NCI-H1092 (cell line): ENCODE results near the gene PRICKLE4.
"Not testable (repeated sequence)": the region's sequence is repeated elsewhere in the genome, so short reads cannot be mapped to it uniquely, and the experiment has no call there.

Source experiments
- DNase-seq: peaks from one replicate; lab custom pipeline; 2025; lab: John Stamatoyannopoulos, UW

PRICKLE4 gene

GRCh38 chr6:41746107-41746506 is 34.5 kb upstream of the PRICKLE4 start:
- no peak for DNase-seq

GRCh38 chr6:41747256-41748101 is 33.1 kb upstream of the PRICKLE4 start, which contains the start of gene PGC:
Gene PGC (minus strand): TSS chr6:41747397. CDS start chr6:41747334, 63 bp downstream.
- no peak for DNase-seq

DNA sequence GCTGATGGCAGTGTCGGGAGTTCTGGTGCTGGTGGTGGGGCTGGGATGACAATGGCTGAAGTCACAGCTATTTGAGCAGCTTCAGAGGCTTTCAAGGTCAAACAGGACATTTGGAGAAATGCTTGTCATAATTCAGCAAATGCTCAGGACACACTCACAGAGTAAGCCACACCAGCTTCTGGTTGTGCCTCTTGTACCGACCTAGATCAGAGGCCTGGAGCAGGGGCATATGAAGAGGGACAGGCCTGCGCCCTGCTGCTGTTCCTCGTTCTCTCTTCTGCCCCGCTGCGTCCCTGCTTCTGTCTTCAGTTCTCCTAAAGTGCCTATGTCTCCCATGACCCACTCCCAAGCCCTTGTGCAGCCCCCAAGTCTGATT is 32.5 kb upstream of the PRICKLE4 start:
- no peak for DNase-seq

DNA sequence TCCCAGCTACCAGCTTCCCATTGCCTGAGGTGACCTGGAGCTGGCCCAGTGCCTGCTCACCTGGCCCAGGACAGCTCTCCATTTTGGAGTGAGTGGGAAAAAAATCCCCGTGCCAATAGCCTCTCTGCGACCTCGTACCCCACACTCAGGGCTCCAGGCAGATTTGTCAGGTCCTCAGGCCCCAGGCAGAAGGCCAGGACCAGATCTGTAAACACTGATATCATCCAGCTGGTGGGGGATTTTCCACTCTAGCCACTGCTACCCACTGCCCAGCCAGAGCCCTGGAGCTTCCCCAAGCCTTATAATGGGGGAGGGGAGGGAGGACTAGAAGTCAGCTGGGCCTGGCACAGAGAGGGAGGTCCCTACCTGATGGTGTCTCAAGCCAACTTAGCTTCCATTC is 32.0 kb upstream of the PRICKLE4 start:
- no peak for DNase-seq

- DNase-seq, result no peak
Measured at GRCh38 chr6:41750374-41750773, 30.2 kb upstream of the PRICKLE4 start.

DNA sequence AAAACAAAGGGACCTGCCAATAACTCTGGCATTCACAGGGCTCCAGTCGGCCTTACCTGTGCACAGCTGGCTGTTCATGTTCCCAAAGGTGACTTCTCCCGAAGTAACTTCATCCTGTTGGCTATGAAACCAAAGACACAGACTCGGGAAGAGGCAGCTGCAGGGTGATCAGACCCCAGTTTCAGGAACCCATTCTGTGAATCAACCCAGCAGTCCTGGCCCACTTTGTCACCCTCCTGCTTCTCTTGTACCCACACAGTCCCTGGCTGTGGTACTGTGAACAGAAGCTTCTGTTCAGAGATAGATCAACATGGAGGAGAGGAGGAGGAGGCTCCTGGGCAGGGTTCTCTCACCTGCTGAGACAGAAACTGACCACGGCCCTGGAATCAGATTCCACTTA is 24.7 kb upstream of the PRICKLE4 start:
- DNase-seq, result no peak

DNA sequence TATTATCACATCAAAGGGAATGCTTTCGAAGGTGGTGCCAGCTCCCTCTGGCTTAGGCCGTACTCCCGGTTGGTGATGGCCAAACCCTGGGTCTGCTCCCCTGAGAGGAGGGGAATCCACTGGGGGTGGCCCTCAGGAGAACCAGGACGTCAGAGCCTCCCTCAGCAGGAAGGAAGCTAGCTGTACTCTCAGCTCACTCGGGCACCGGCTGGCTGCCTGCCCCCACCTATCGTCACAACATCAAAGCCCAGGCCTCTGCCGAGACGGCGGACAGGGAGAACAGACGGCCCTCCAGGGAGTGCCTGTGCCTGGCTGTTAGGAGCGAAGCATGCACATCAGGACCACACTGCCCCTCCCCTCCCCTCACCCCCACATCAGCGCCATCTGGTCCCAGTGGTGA is 24.2 kb upstream of the PRICKLE4 start:
- no peak for DNase-seq

GRCh38 chr6:41757271-41757670 is 23.3 kb upstream of the PRICKLE4 start:
- DNase-seq, result no peak

DNA sequence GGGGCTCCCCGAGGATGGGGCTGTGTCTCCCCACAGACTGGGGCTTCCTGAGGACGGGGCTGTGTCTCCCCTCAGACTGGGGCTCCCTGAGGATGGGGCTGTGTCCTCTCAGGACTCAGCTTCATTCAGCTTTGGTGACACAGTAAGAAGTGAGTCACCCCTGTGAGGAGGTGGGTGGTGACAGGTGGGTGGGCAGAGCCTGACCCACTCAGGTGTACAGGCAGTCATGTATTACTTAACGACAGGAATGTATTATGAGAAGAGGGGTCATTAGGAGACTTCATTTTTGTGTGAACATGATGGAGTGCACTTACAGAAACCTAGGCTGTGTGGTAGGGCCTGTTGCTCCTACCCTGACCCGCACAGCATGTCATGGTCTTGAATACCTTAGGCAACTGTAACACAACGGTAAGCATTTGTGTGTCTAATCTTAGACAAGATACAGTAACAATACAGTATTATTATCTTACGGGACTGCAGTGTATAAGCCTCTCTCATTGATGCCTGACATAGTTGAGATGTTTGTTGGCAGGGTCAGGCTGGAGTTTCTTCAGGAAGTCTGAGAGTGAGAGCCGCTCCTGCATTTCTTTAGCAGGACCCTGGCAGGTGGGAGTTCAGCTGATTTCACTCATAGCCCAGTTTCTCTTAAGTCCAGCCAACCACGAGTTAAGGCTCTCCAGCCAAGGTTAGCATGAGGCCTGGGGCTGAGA is 22.5 kb upstream of the PRICKLE4 start:
- no peak for DNase-seq

DNA sequence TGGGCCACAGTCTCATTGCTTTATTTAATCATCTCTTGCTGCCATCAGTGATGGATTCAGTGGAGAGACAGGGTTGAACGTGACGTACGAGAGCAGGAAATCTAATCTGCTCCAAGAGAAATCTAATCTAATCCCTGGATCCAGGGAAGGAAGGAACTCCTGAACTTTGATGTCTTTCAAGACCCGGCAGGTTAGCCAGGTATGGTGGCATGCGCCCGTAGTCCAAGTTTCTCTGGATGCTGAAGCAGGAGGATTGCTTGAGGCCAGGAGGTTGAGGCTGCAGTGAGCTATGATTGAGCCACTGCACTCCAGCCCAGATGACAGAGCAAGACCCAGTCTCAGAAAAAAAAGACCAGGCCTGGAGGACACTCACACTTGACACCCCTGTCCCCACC is 21.9 kb upstream of the PRICKLE4 start:
- DNase-seq, result no peak

GRCh38 chr6:41759106-41759904 is 21.3 kb upstream of the PRICKLE4 start:
- no peak for DNase-seq

- no peak for DNase-seq
Measured at GRCh38 chr6:41759905-41760579, 20.5 kb upstream of the PRICKLE4 start.

GRCh38 chr6:41763470-41763869 is 17.1 kb upstream of the PRICKLE4 start:
- DNase-seq, result no peak

DNA sequence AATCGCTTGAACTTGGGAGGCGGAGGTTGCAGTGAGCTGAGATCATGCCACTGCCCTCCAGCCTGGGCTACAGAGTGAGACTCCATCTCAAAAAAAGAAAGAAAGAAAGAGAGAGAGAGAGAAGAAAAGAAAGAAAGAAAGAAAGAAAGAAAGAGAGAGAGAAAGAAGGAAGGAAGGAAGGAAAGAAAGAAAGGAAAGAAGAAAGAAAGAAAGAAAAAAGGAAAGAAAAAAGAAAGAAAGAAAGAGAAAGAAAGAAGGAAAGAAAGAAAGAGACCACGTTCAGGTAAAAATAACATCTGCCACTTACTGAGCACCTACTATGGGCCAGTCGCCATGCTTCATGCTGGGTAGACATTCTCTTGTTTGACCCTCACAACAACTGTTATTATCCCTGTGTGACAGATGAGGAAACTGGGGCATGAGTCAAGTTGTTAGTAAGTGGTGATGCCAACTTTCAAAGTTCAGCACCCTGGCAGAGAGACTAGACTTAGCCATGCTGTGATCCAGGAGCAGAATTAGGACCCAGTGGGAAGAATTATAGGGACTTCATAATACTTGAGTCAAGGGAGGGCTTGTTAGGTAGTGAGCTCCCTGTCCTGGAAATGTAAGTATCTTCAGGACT is 14.4 kb upstream of the PRICKLE4 start:
- not testable (repeated sequence) for DNase-seq

DNA sequence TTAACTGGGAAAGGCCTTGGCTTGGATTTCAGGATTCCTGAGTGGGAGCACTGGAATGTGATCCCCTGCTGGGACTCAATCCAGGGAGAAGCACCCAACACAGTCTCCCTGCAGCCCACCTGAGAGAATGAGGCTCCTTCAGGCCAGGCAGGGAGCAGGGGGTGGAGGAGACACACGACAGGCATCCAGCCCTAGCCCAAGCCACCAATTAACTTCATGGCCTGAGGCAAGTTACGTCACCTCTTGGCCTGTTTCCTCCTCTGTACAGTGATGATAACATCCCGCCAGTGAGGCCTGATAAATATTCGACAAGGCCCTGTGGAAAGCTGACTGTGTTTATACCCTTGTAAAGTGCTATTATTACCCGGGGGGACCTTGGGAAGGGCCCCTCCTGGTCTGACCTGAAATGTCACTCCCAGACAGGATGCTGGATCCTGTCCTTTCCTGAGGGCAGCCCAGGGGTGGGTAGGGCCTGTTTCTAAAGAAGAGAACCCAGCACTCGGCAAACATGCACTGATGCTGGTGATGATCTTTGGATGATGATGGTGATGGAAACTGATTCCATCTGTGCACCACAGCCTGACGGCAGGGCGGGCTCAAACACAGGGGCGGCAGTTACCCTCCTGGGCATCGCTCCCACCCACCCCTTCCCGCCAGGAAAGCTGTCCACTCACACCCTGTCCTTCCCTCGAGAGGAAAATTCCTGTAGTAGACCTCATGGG is 13.3 kb upstream of the PRICKLE4 start:
- DNase-seq, result no peak

- DNase-seq, result no peak
Measured at GRCh38 chr6:41768545-41769308, 11.9 kb upstream of the PRICKLE4 start.

DNA sequence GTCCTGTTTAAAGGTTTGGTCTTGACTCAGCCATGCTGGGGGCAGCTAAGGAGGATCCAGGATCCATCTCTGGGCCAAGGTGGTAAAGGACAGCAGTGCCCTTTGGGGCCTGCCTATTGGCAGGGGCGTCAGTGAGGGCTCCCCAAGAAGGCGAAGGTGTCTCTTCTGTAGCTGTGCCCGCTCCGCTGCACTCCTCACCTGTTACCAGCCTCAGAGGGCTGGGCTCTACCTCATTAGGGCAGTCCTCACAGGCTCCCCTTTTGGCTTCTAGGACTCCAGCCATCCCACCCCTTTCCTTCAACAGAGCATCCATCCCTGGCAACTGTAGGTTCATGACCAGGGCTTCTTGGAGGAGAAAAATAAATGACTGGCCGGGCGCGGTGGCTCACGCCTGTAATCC is 11.2 kb upstream of the PRICKLE4 start:
- DNase-seq, result no peak

GRCh38 chr6:41770381-41771057 is 10.1 kb upstream of the PRICKLE4 start:
- DNase-seq, result no peak
